PC-3 (cell line): ENCODE data around the gene SFSWAP.

ENCODE experiments used
- EZH2 ChIP-seq: fragments of 300-600 bp; sonication (generic); IDR thresholded peaks from one replicate; pipeline ENCODE4 v1.6.1; 2017; ENCODE audit warnings: antibody characterized with exemption, mild to moderate bottlenecking, low read length; ENCODE audit not compliant: unreplicated experiment
- EZH2phosphoT487 ChIP-seq: fragments of 300-600 bp; sonication (generic); IDR thresholded peaks from 2 replicates; pipeline ENCODE4 v1.6.1; 2018; ENCODE audit warnings: mild to moderate bottlenecking, antibody characterized with exemption, low read length, borderline replicate concordance
- TF ChIP-seq, protein P1 (sequence below): fragments of 300-600 bp; sonication (generic); conservative IDR thresholded peaks from 2 replicates; pipeline ENCODE4 v1.5.1; 2017; ENCODE audit warnings: antibody characterized with exemption, low read depth, mild to moderate bottlenecking, low read length

DNA sequence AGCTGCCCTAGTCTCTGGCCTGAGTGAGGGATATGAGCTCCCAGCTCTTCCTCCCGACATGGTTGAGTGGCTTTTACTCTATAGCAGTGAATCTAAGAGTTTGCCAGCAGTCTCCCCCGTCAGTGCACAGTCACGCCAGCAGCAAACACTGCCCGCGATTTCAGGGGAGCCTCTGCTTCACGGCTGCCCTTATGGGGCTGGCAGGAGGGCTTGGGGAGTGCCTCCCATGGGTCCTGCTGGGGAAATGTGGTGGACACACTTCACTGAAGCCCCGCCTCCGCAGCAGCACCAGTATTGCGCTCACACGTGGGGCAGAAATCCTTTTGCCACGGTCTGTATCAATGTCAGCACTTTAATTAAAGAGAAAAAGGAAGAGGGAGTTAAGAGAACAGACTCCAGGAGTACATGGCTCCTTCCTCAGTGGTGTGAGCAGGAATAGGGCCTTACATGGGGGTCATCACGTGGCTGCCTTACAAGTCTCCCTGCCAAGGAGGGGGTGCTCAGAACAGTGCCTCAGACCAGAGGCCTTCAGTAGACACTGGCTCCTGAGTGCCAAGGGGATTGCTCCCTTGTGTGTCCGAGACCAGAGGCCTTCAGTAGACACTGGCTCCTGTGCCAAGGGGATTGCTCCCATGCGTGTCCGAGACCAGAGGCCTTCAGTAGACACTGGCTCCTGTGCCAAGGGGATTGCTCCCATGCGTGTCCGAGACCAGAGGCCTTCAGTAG lies 55.7 kb downstream of the SFSWAP start:
- TF ChIP-seq, protein P1, sequence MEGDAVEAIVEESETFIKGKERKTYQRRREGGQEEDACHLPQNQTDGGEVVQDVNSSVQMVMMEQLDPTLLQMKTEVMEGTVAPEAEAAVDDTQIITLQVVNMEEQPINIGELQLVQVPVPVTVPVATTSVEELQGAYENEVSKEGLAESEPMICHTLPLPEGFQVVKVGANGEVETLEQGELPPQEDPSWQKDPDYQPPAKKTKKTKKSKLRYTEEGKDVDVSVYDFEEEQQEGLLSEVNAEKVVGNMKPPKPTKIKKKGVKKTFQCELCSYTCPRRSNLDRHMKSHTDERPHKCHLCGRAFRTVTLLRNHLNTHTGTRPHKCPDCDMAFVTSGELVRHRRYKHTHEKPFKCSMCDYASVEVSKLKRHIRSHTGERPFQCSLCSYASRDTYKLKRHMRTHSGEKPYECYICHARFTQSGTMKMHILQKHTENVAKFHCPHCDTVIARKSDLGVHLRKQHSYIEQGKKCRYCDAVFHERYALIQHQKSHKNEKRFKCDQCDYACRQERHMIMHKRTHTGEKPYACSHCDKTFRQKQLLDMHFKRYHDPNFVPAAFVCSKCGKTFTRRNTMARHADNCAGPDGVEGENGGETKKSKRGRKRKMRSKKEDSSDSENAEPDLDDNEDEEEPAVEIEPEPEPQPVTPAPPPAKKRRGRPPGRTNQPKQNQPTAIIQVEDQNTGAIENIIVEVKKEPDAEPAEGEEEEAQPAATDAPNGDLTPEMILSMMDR, result no peak
- TF ChIP-seq EZH2, result no peak
- TF ChIP-seq EZH2phosphoT487, result no peak
